NK-92 treated with Interleukin-12 subunit alpha and Interleukin-12 subunit beta, amount 100 ng/mL, for 24 hours (cell line): ENCODE data around the gene LYPD6.

Experiments used
- DNase-seq: peaks from one replicate; lab custom pipeline; 2025; lab: John Stamatoyannopoulos, UW

LYPD6 gene

GRCh38 chr2:149348291-149348690 is 17.9 kb downstream of the LYPD6 start:
- no peak for DNase-seq

- no peak for DNase-seq
Measured at GRCh38 chr2:149353421-149353820, 23.0 kb downstream of the LYPD6 start.

GRCh38 chr2:149355716-149356422 is 25.5 kb downstream of the LYPD6 start:
- no peak for DNase-seq

- DNase-seq = no peak
Measured at GRCh38 chr2:149357058-149357457, 26.7 kb downstream of the LYPD6 start.

GRCh38 chr2:149360106-149360505 is 29.7 kb downstream of the LYPD6 start:
- DNase-seq = no peak

- no peak for DNase-seq
Measured at GRCh38 chr2:149363958-149364357, 33.6 kb downstream of the LYPD6 start.

GRCh38 chr2:149364839-149365238 is 34.5 kb downstream of the LYPD6 start:
- DNase-seq = no peak

GRCh38 chr2:149365931-149366583 is 35.7 kb downstream of the LYPD6 start:
- DNase-seq = no peak

GRCh38 chr2:149370061-149370775 is 39.8 kb downstream of the LYPD6 start:
- DNase-seq = no peak

- DNase-seq = no peak
Measured at GRCh38 chr2:149371476-149371875, 41.1 kb downstream of the LYPD6 start.

- no peak for DNase-seq
Measured at GRCh38 chr2:149375801-149376361, 45.5 kb downstream of the LYPD6 start.

- DNase-seq = no peak
Measured at GRCh38 chr2:149380205-149380604, 49.8 kb downstream of the LYPD6 start.

- no peak for DNase-seq
Measured at GRCh38 chr2:149383340-149383739, 53.0 kb downstream of the LYPD6 start.

- DNase-seq = no peak
Measured at GRCh38 chr2:149385350-149385749, 55.0 kb downstream of the LYPD6 start.

- DNase-seq = no peak
Measured at GRCh38 chr2:149387411-149387810, 57.0 kb downstream of the LYPD6 start.

- DNase-seq = no peak
Measured at GRCh38 chr2:149388120-149388816, 57.9 kb downstream of the LYPD6 start.

- DNase-seq = no peak
Measured at GRCh38 chr2:149389506-149390167, 59.2 kb downstream of the LYPD6 start.

- no peak for DNase-seq
Measured at GRCh38 chr2:149393614-149394013, 63.2 kb downstream of the LYPD6 start.

- DNase-seq = no peak
Measured at GRCh38 chr2:149394864-149395263, 64.5 kb downstream of the LYPD6 start.

GRCh38 chr2:149399934-149400615 is 69.7 kb downstream of the LYPD6 start:
- DNase-seq = no peak

- no peak for DNase-seq
Measured at GRCh38 chr2:149400997-149401396, 70.6 kb downstream of the LYPD6 start.
